Natural killer cell (primary cell): ENCODE measurements around the gene ABCA9. TPM values are rescaled to one million over a fixed set of nuclear protein-coding genes. Genes with fewer than 3 reads are reported as not detected.

Experiments
- ATAC-seq, 3 donors: fragments of 150-1000 bp in 2 of 3; fragments of 200-7000 bp in 1 of 3; cut with Tn5 transposase; 1 replicate in 1 of 3; 2 replicates in 2 of 3; pipeline ENCODE4 v1.10.0; 2021; ENCODE audit warnings: mild to moderate bottlenecking in 2 of 3, moderate library complexity in 2 of 3
- DNase-seq, 2 donors: peaks; one replicate each; pipeline versions ENCODE4 v3.0.0 to v3.0.0-alpha.2; 2013 to 2021; ENCODE audit warnings: mixed read lengths in 1 of 2
- H3K27ac ChIP-seq: one replicate; pipeline ENCODE4 v1.5.1; 2013; ENCODE audit warnings: mild to moderate bottlenecking, low read length
- H3K27me3 ChIP-seq: one replicate; pipeline ENCODE4 v1.6.1; 2013; ENCODE audit warnings: low read length; ENCODE audit not compliant: control insufficient read depth, insufficient read depth
- H3K36me3 ChIP-seq: one replicate; pipeline ENCODE4 v1.6.1; 2013; ENCODE audit warnings: low read length; ENCODE audit not compliant: control insufficient read depth, insufficient read depth
- H3K4me1 ChIP-seq: one replicate; pipeline ENCODE4 v1.6.1; 2013; ENCODE audit warnings: low read length; ENCODE audit not compliant: control insufficient read depth, insufficient read depth
- H3K4me3 ChIP-seq: one replicate; pipeline ENCODE4 v1.5.1; 2013; ENCODE audit warnings: low read length
- H3K9me3 ChIP-seq: one replicate; pipeline ENCODE4 v1.6.1; 2013; ENCODE audit warnings: low read length; ENCODE audit not compliant: control insufficient read depth, insufficient read depth
- H3K27ac Mint-ChIP-seq, 2 donors: one replicate each; pipeline ENCODE4 v1.8.0; 2022; ENCODE audit warnings: mild to moderate bottlenecking in 2 of 2, mixed read lengths in 2 of 2, moderate library complexity in 1 of 2
- H3K27me3 Mint-ChIP-seq, 2 donors: one replicate each; pipeline ENCODE4 v1.8.0; 2022; ENCODE audit warnings: low read depth in 2 of 2, mixed read lengths in 2 of 2
- H3K36me3 Mint-ChIP-seq: one replicate; pipeline ENCODE4 v1.8.0; 2022; ENCODE audit warnings: mixed read lengths
- H3K4me1 Mint-ChIP-seq, 2 donors: one replicate each; pipeline ENCODE4 v1.8.0; 2022; ENCODE audit warnings: mixed read lengths in 2 of 2
- H3K4me3 Mint-ChIP-seq: one replicate; pipeline ENCODE4 v1.8.0; 2022; ENCODE audit warnings: mild to moderate bottlenecking, moderate library complexity, mixed read lengths
- H3K9me3 Mint-ChIP-seq, 2 donors: one replicate each; pipeline ENCODE4 v1.8.0; 2022; ENCODE audit warnings: mixed read lengths in 2 of 2
- WGBS: methylation state at CpG from one replicate; pipeline ENCODE4 v1.1.7; 2013; ENCODE audit warnings: missing lambda C conversion rate; ENCODE audit not compliant: insufficient coverage; 5-methylcytosine and 5-hydroxymethylcytosine counted together
- intact Hi-C: fragments of 100-400 bp; cut with micrococcal nuclease; formaldehyde crosslinking; loops from one replicate; pipeline ENCODE4 v1.14.2; 2022
- total RNA-seq, 4 donors: library from RNA; stranded (reverse); fragments of 120-200 nt in 1 of 4; gene quantifications; one replicate each; pipeline versions ENCODE4 v1.2.3 to v1.2.4, GENCODE V29; 2013 to 2022
- TF ChIP-seq, protein P1 (sequence below): fragments of 200-600 bp; IDR thresholded peaks from one replicate; pipeline ENCODE4 v1.8.0; 2022; ENCODE audit warnings: antibody characterized with exemption

ABCA9 gene
- total RNA-seq, 3 donors from 2014 or later (not counting 1 experiment from before 2014, with no cell fraction given), result 0.05 to 1.2 (median 0.63) TPM

DNA sequence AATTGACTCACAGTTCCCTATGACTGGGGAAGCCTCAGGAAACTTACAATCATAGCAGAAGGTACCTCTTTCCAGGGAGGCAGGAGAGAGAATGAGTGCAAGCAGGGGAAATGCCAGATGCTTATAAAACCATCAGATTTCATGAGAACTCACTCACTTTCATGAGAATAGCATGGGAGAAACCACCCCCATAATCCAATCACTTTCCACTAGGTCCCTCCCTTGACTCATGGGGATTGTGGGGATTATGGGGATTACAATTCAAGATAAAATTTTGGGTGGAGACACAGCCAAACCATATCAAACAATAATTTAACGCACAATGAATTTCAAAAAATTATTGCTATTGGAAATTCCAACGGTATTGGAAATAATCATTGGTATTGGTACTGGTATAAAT, 15.1 kb downstream of the ABCA9 start:
- Histone ChIP-seq H3K36me3 (no peaks in the 10 kb centered on the region), H3K27me3 (no peaks in the 10 kb centered on the region), H3K9me3 (no peaks in the 10 kb centered on the region), H3K27ac (no peak overlapping the region), H3K4me3 (no peak overlapping the region), H3K4me1 (peaks cover 4% of the 10 kb centered on the region)
- Mint-ChIP-seq H3K4me1 (peaks cover 25% of the 10 kb centered on the region in 2 donors), H3K9me3 (no peaks in the 10 kb centered on the region), H3K4me3 (no peak overlapping the region), H3K27ac (no peak overlapping the region), H3K36me3 (no peaks in the 10 kb centered on the region), H3K27me3 (no peaks in the 10 kb centered on the region)
- no CpG with 5 or more reads among the region's 2 CpGs for WGBS
- TF ChIP-seq, protein P1, sequence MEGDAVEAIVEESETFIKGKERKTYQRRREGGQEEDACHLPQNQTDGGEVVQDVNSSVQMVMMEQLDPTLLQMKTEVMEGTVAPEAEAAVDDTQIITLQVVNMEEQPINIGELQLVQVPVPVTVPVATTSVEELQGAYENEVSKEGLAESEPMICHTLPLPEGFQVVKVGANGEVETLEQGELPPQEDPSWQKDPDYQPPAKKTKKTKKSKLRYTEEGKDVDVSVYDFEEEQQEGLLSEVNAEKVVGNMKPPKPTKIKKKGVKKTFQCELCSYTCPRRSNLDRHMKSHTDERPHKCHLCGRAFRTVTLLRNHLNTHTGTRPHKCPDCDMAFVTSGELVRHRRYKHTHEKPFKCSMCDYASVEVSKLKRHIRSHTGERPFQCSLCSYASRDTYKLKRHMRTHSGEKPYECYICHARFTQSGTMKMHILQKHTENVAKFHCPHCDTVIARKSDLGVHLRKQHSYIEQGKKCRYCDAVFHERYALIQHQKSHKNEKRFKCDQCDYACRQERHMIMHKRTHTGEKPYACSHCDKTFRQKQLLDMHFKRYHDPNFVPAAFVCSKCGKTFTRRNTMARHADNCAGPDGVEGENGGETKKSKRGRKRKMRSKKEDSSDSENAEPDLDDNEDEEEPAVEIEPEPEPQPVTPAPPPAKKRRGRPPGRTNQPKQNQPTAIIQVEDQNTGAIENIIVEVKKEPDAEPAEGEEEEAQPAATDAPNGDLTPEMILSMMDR, result no peak
- no peak for DNase-seq
- ATAC-seq, result no peak
- intact Hi-C loops, result no loop called here

DNA sequence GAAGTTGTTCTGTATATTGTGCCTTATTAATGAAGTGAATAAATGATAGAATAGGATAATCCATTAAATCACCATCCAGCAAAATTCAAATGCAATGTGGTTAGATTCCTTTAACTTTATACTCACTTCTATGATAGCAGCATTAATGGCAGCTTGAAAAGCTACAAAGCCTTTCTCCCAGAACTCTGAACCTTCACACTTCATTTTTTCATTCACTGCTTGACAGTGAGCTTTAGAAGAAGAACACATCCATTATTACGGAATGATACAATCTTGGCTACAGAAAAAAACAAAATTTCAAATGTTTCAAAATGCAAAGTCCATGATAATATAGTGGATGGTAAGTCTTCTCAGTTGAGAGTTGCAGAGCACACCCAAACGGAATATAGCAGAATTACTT, 16.4 kb downstream of the ABCA9 start:
- no peaks in the 10 kb centered on the region for H3K36me3 Mint-ChIP-seq
- no peak overlapping the region for H3K27ac ChIP-seq
- intact Hi-C loops, result no loop called here
- no peak overlapping the region for H3K4me3 Mint-ChIP-seq
- no peak for ATAC-seq
- DNase-seq, result no peak
- H3K4me1 Mint-ChIP-seq, result peaks cover 24% of the 10 kb centered on the region in 2 donors
- WGBS, result 83% methylated on average over 1 of the region's 2 CpGs
- H3K27me3 ChIP-seq, result no peaks in the 10 kb centered on the region
- H3K9me3 ChIP-seq, result no peaks in the 10 kb centered on the region
- no peak overlapping the region for H3K4me3 ChIP-seq
- peaks cover 4% of the 10 kb centered on the region for H3K4me1 ChIP-seq
- no peak overlapping the region for H3K27ac Mint-ChIP-seq
- TF ChIP-seq, protein P1, result no peak
- no peaks in the 10 kb centered on the region for H3K36me3 ChIP-seq
- no peaks in the 10 kb centered on the region for H3K27me3 Mint-ChIP-seq
- H3K9me3 Mint-ChIP-seq, result no peaks in the 10 kb centered on the region

DNA sequence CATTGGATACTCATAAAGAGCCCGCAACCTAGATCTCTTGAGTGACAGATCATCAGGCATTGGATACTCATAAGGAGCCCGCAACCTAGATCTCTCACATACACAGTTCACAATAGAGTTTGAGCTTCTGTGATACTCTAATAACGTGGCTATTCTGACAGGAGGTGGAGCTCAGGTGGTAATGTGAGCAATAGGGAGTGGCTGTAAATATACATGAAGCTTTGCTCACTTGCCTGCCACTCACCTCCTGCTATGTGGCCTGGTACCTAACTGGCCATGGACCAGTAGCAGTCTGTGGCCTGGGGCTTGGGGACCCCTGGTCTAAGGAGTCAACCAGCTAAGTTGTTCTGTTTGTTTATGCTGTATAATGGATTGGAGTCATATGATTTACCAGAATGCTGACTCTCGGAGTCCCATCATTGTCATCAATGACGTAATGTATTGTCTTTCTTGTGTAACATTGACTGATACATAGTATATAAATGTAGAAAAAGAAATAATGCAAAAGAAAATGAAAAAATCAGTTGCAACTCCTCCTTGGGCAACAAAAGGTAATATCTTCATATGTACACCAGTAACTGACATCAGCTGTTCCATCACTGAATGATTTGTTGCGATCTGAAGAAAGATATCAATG, 17.5 kb downstream of the ABCA9 start:
- H3K27ac Mint-ChIP-seq, result no peak overlapping the region

More for the DNA sequence above, 17.5 kb downstream of the ABCA9 start:
- Mint-ChIP-seq H3K9me3 (no peaks in the 10 kb centered on the region), H3K27me3 (peaks cover 0 to 6% of the 10 kb centered on the region in 2 donors), H3K36me3 (no peaks in the 10 kb centered on the region), H3K4me1 (peaks cover 12% of the 10 kb centered on the region in 2 donors), H3K4me3 (no peak overlapping the region)
- no peak overlapping the region for H3K4me3 ChIP-seq
- peaks cover 4% of the 10 kb centered on the region for H3K4me1 ChIP-seq
- H3K27me3 ChIP-seq, result no peaks in the 10 kb centered on the region
- intact Hi-C loops, result no loop called here
- ATAC-seq (no peak), DNase-seq (no peak)
- 95% methylated on average over 5 of the region's 6 CpGs for WGBS
- H3K9me3 ChIP-seq, result no peaks in the 10 kb centered on the region
- H3K36me3 ChIP-seq, result no peaks in the 10 kb centered on the region
- H3K27ac ChIP-seq, result no peak overlapping the region
- TF ChIP-seq, protein P1, result no peak
